GM23248 (cell line): ENCODE data around the gene KRT14. TPM values are rescaled to one million over a fixed set of nuclear protein-coding genes. Genes with fewer than 3 reads are reported as not detected.

Experiments
- DNase-seq: peaks from one replicate; pipeline ENCODE4 v3.0.0-alpha.2; 2015
- H2AFZ ChIP-seq: fragments of 200-600 bp; sonication (generic); 2 replicates; pipeline ENCODE4 v1.6.1; 2016; ENCODE audit warnings: antibody characterized with exemption
- H3F3A ChIP-seq: fragments of 200-600 bp; sonication (generic); 2 replicates; pipeline ENCODE4 v1.6.1; 2016; ENCODE audit warnings: mild to moderate bottlenecking, antibody characterized with exemption, mixed run types; ENCODE audit not compliant: insufficient read depth
- H3K27ac ChIP-seq: fragments of 200-600 bp; sonication (generic); 2 replicates; pipeline ENCODE4 v1.5.1; 2016; ENCODE audit warnings: mild to moderate bottlenecking
- H3K27me3 ChIP-seq: fragments of 200-600 bp; sonication (generic); replicated peaks from 2 replicates; pipeline ENCODE4 v1.6.1; 2016; ENCODE audit warnings: mild to moderate bottlenecking; ENCODE audit not compliant: insufficient read depth
- H3K36me3 ChIP-seq: fragments of 200-600 bp; sonication (generic); 2 replicates; pipeline ENCODE4 v1.6.1; 2016; ENCODE audit warnings: low read depth, mild to moderate bottlenecking
- H3K4me1 ChIP-seq: fragments of 200-600 bp; sonication (generic); 2 replicates; pipeline ENCODE4 v1.6.1; 2016; ENCODE audit warnings: mild to moderate bottlenecking; ENCODE audit not compliant: insufficient read depth
- H3K4me2 ChIP-seq: fragments of 200-600 bp; sonication (generic); one replicate; pipeline ENCODE4 v1.6.1; 2016; ENCODE audit warnings: mild to moderate bottlenecking; ENCODE audit not compliant: unreplicated experiment
- H3K4me3 ChIP-seq: fragments of 200-600 bp; sonication (generic); 2 replicates; pipeline ENCODE4 v1.5.1; 2016; ENCODE audit warnings: mild to moderate bottlenecking
- H3K79me2 ChIP-seq: fragments of 200-600 bp; sonication (generic); 2 replicates; pipeline ENCODE4 v1.6.1; 2016; ENCODE audit warnings: mild to moderate bottlenecking; ENCODE audit not compliant: insufficient read depth
- H3K9ac ChIP-seq: fragments of 200-600 bp; sonication (generic); 2 replicates; pipeline ENCODE4 v1.6.1; 2016; ENCODE audit warnings: mild to moderate bottlenecking
- H3K9me2 ChIP-seq: fragments of 200-600 bp; sonication (generic); 2 replicates; pipeline ENCODE4 v1.6.1; 2016; ENCODE audit warnings: mixed run types, mild to moderate bottlenecking, moderate library complexity; ENCODE audit not compliant: insufficient read depth
- H3K9me3 ChIP-seq: fragments of 200-600 bp; sonication (generic); one replicate; pipeline ENCODE4 v1.6.1; 2017; ENCODE audit warnings: low read depth
- H4K20me1 ChIP-seq: fragments of 200-600 bp; sonication (generic); 2 replicates; pipeline ENCODE4 v1.6.0; 2016; ENCODE audit not compliant: insufficient read depth
- EZH2 ChIP-seq: fragments of 200-600 bp; sonication (generic); IDR thresholded peaks from 2 replicates; pipeline ENCODE4 v1.6.1; 2018; ENCODE audit warnings: antibody characterized with exemption, mild to moderate bottlenecking; ENCODE audit not compliant: insufficient read depth, poor library complexity, severe bottlenecking
- EZH2phosphoT487 ChIP-seq: fragments of 200-600 bp; sonication (generic); IDR thresholded peaks from 2 replicates; pipeline ENCODE4 v1.6.1; 2018; ENCODE audit warnings: antibody characterized with exemption, moderate library complexity, mild to moderate bottlenecking, low read depth; ENCODE audit not compliant: insufficient read depth
- WGBS, 2 experiments: methylation state at CpG; one replicate each; pipeline ENCODE4 v1.1.6; 2015 to 2017; ENCODE audit warnings: low lambda C conversion rate in 2 of 2, low coverage in 1 of 2; ENCODE audit errors: missing lambda C conversion rate in 2 of 2; 5-methylcytosine and 5-hydroxymethylcytosine counted together
- in situ Hi-C: fragments of 300-500 bp; cut with MboI; formaldehyde crosslinking; loops from 2 replicates; pipeline ENCODE4 v1.15.0; 2020
- polyA plus RNA-seq: library from polyadenylated mRNA; unstranded; fragments of >200 nt; fragmentation: Nextera tagmentation; extraction: Ambion mirVana; gene quantifications from 2 replicates; pipeline ENCODE4 v1.2.1, GENCODE V29; 2016
- total RNA-seq: library from RNA; depleted of rRNA; stranded (reverse); fragments of >200 nt; shearing (Covaris generic); gene quantifications from 2 replicates; pipeline ENCODE4 v1.2.3, GENCODE V29; 2014

The KRT14 gene
- total and polyA plus RNA-seq, 2 experiments from 2014 or later: 0.93 TPM; not detected in 1

DNA sequence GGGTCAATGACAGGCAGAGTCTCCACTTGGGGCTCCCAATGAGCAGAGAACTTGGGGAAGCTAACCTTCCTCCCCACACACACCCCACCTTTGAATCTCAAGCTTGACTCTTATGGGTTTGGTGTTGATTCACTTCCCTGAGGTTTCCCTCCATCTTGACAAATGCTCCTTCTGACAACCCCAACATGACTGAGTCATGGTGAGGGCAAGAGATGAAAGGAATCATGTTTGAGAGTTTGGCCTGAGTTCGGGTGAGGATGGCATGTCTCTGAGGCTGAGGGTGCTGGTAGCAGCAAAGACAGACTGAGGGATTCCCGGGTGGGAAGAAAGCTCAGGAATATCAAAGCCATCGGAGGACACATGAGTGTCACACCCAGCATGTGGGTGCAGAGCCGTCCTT is 33.5 kb downstream of the KRT14 start:
- TF ChIP-seq EZH2 (no peak), EZH2phosphoT487 (no peak)
- H3K27me3 ChIP-seq: no peaks in the 10 kb centered on the region
- H3K27ac ChIP-seq: no peak overlapping the region
- H3K36me3 ChIP-seq: no peaks in the 10 kb centered on the region
- DNase-seq: peak; percentile 54
- no peak overlapping the region for H3K4me2 ChIP-seq
- no peak overlapping the region for H2AFZ ChIP-seq
- H3K9me2 ChIP-seq: no peaks in the 10 kb centered on the region
- no peaks in the 10 kb centered on the region for H3K9me3 ChIP-seq
- H3K79me2 ChIP-seq: no peaks in the 10 kb centered on the region
- H3K9ac ChIP-seq: no peak overlapping the region
- no peak overlapping the region for H3K4me3 ChIP-seq
- in situ Hi-C loops: no loop called here
- 75 to 81% methylated on average over 4 of the region's 4 CpGs for WGBS, 2 experiments
- no peaks in the 10 kb centered on the region for H4K20me1 ChIP-seq
- H3K4me1 ChIP-seq: peaks cover 9% of the 10 kb centered on the region
- peaks cover 9% of the 10 kb centered on the region; the same call in 1 of the 2 replicates for H3F3A ChIP-seq

DNA sequence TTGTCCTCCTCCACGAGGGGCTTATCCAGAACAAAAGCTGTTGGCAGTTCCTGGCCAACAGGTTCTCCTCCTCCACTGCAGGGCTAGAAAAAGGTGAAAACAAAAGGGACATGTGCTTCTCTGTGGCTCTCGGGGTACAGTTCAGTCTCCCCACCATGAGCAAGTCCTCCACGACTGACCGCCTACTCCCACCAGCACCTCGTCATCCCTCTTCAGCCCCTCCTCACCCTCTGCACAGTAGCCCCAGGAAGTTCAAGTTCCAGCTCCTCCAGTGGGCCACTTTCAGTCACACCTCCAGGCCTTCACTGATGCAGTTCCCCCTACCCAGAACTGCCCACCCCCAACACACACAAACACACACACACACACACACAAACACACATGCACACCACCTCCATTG is 34.2 kb downstream of the KRT14 start:
- Histone ChIP-seq H3K9me2 (no peaks in the 10 kb centered on the region), H3K4me1 (peaks cover 14% of the 10 kb centered on the region), H3K27me3 (no peaks in the 10 kb centered on the region), H3F3A (peaks cover 10% of the 10 kb centered on the region; the same call in 1 of the 2 replicates), H2AFZ (no peak overlapping the region), H3K27ac (no peak overlapping the region), H3K9ac (no peak overlapping the region), H3K79me2 (no peaks in the 10 kb centered on the region), H3K4me3 (no peak overlapping the region), H3K9me3 (no peaks in the 10 kb centered on the region), H4K20me1 (no peaks in the 10 kb centered on the region), H3K36me3 (no peaks in the 10 kb centered on the region), H3K4me2 (no peak overlapping the region)
- no peak for TF ChIP-seq EZH2phosphoT487
- no peak for TF ChIP-seq EZH2
- in situ Hi-C loops: no loop called here
- DNase-seq: no peak
- 96 to 97% methylated on average over 5 of the region's 5 CpGs for WGBS, 2 experiments

DNA sequence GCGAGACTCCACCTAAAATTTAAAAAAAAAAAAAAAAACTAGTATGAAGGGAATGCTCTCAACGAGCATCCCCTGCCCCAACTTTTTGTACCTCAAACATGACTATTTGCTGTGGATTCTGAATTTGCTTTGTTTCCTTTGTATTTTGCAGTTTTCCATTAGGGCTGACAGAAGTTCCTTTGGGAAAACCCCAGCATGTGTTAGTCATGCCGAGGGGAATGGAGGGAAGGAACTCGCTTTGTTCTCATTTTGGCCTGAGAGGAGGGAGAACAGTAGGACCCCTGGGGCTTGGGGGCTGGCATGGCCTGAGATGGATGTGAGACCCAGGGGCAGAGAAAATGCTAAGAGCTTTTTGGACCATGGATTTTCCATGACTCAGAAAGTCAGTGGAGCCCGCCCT is 35.3 kb downstream of the KRT14 start:
- no peak overlapping the region for H3K9ac ChIP-seq
- no peaks in the 10 kb centered on the region for H3K9me3 ChIP-seq
- WGBS, 2 experiments: 53 to 55% methylated on average over 5 of the region's 5 CpGs
- DNase-seq: peak; percentile 39
- H3K4me3 ChIP-seq: no peak overlapping the region
- H3K4me1 ChIP-seq: peaks cover 16% of the 10 kb centered on the region
- no peak overlapping the region for H3K27ac ChIP-seq
- H3K36me3 ChIP-seq: no peaks in the 10 kb centered on the region
- no peaks in the 10 kb centered on the region for H3K79me2 ChIP-seq
- no peaks in the 10 kb centered on the region for H3K27me3 ChIP-seq
- in situ Hi-C loops: no loop called here
- H4K20me1 ChIP-seq: no peaks in the 10 kb centered on the region
- H3F3A ChIP-seq: peaks cover 10% of the 10 kb centered on the region; the same call in 1 of the 2 replicates
- H3K4me2 ChIP-seq: no peak overlapping the region
- H2AFZ ChIP-seq: no peak overlapping the region
- H3K9me2 ChIP-seq: no peaks in the 10 kb centered on the region
- TF ChIP-seq EZH2: no peak
- TF ChIP-seq EZH2phosphoT487: no peak

DNA sequence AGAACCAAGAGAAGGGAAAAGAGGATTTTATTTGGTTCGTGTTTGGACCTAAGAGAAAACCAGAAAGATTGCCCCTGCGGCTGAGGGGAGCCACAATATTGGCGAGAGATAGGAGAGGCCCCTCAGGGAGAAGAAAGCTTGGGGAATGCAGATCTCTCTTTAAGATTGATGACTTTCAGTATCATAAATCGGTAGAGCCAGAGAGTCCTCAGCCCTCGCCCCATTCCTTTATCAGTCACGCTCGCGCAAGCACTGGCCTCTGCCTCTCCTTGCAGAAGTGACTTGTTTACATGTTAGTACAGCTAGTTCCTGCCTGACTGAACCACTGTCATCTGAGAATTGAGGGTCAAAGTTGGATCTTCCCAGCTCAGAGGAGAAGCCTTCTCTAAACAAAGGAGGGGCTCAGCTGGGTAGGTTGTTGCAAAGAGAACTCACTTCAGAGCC is 37.1 kb downstream of the KRT14 start:
- no peak for TF ChIP-seq EZH2
- Histone ChIP-seq H3K4me1 (peaks cover 16% of the 10 kb centered on the region), H4K20me1 (no peaks in the 10 kb centered on the region), H3K9ac (no peak overlapping the region), H3K9me3 (no peaks in the 10 kb centered on the region), H3K4me2 (no peak overlapping the region), H3K9me2 (no peaks in the 10 kb centered on the region), H3K27ac (no peak overlapping the region), H3K36me3 (no peaks in the 10 kb centered on the region), H2AFZ (no peak overlapping the region; the same call in 1 of the 2 replicates), H3K27me3 (no peaks in the 10 kb centered on the region), H3K79me2 (no peaks in the 10 kb centered on the region), H3F3A (peaks cover 7% of the 10 kb centered on the region; the same call in 1 of the 2 replicates), H3K4me3 (no peak overlapping the region)
- 81 to 85% methylated on average over 8 of the region's 8 CpGs for WGBS, 2 experiments
- DNase-seq: no peak
- in situ Hi-C loops: no loop called here
